Measurements from ENCODE around the gene LDLR.

LDLR gene

GRCh38 chr19:11165486-11166030, 76.3 kb downstream of the LDLR start:
- Histone ChIP-seq H3K4me3 (ENCODE audit: insufficient read depth, low read length, poor library complexity, severe bottlenecking) (no peak overlapping the region), H2AFZ (ENCODE audit: low read depth, low read length, severe bottlenecking) (no peak overlapping the region), H3K9me3 (ENCODE audit: insufficient read depth, low read length) (no peaks in the 10 kb centered on the region), H3K36me3 (ENCODE audit: low read length) (no peaks in the 10 kb centered on the region), H3K79me2 (ENCODE audit: insufficient read depth, low read length) (no peaks in the 10 kb centered on the region), H3K9ac (ENCODE audit: low read length) (no peak overlapping the region), H3F3A (ENCODE audit: insufficient read depth) (no peaks in the 10 kb centered on the region), H3K27ac (ENCODE audit: low read depth, low read length) (no peak overlapping the region), H3K9me2 (replicated peaks; ENCODE audit: insufficient read depth, low read length) (no peaks in the 10 kb centered on the region), H4K20me1 (ENCODE audit: low read depth, low read length) (no peaks in the 10 kb centered on the region), H3K4me2 (ENCODE audit: low read depth, low read length, poor library complexity, severe bottlenecking) (no peak overlapping the region), H3K27me3 (ENCODE audit: low read length) (no peaks in the 10 kb centered on the region)
- TF ChIP-seq CTCF (IDR thresholded peaks at IDR 0.05; ENCODE audit: insufficient read depth, low read length, poor library complexity, severe bottlenecking) (no peak), EZH2phosphoT487 (conservative IDR thresholded peaks at IDR 0.05; ENCODE audit: low read length) (no peak)

GRCh38 chr19:11166281-11167142, 77.2 kb downstream of the LDLR start:
- no peaks in the 10 kb centered on the region for H3K79me2 ChIP-seq (ENCODE audit: insufficient read depth, low read length)
- H3K27ac ChIP-seq (ENCODE audit: low read depth, low read length) = no peak overlapping the region
- H3K4me2 ChIP-seq (ENCODE audit: low read depth, low read length, poor library complexity, severe bottlenecking) = no peak overlapping the region
- no peak overlapping the region for H3K4me3 ChIP-seq (ENCODE audit: insufficient read depth, low read length, poor library complexity, severe bottlenecking)
- no peaks in the 10 kb centered on the region for H4K20me1 ChIP-seq (ENCODE audit: low read depth, low read length)
- TF ChIP-seq CTCF (IDR thresholded peaks at IDR 0.05; ENCODE audit: insufficient read depth, low read length, poor library complexity, severe bottlenecking) = no peak
- H3F3A ChIP-seq (ENCODE audit: insufficient read depth) = no peaks in the 10 kb centered on the region
- H2AFZ ChIP-seq (ENCODE audit: low read depth, low read length, severe bottlenecking) = no peak overlapping the region
- H3K9ac ChIP-seq (ENCODE audit: low read length) = no peak overlapping the region
- H3K9me2 ChIP-seq (replicated peaks; ENCODE audit: insufficient read depth, low read length) = no peaks in the 10 kb centered on the region
- no peaks in the 10 kb centered on the region for H3K36me3 ChIP-seq (ENCODE audit: low read length)
- H3K9me3 ChIP-seq (ENCODE audit: insufficient read depth, low read length) = no peaks in the 10 kb centered on the region
- no peaks in the 10 kb centered on the region for H3K27me3 ChIP-seq (ENCODE audit: low read length)

- Histone ChIP-seq H3K9ac (ENCODE audit: low read length) (no peak overlapping the region), H3K79me2 (ENCODE audit: insufficient read depth, low read length) (no peaks in the 10 kb centered on the region), H3K36me3 (ENCODE audit: low read length) (no peaks in the 10 kb centered on the region), H3K27me3 (ENCODE audit: low read length) (no peaks in the 10 kb centered on the region), H2AFZ (ENCODE audit: low read depth, low read length, severe bottlenecking) (no peak overlapping the region), H3F3A (ENCODE audit: insufficient read depth) (no peaks in the 10 kb centered on the region), H4K20me1 (ENCODE audit: low read depth, low read length) (no peaks in the 10 kb centered on the region), H3K4me2 (ENCODE audit: low read depth, low read length, poor library complexity, severe bottlenecking) (no peak overlapping the region), H3K9me2 (replicated peaks; ENCODE audit: insufficient read depth, low read length) (no peaks in the 10 kb centered on the region), H3K27ac (ENCODE audit: low read depth, low read length) (no peak overlapping the region), H3K9me3 (ENCODE audit: insufficient read depth, low read length) (no peaks in the 10 kb centered on the region), H3K4me3 (ENCODE audit: insufficient read depth, low read length, poor library complexity, severe bottlenecking) (no peak overlapping the region)
- TF ChIP-seq CTCF (IDR thresholded peaks at IDR 0.05; ENCODE audit: insufficient read depth, low read length, poor library complexity, severe bottlenecking) (no peak), EZH2phosphoT487 (conservative IDR thresholded peaks at IDR 0.05; ENCODE audit: low read length) (no peak)
Observed at GRCh38 chr19:11168568-11168967, 79.3 kb downstream of the LDLR start.

Measured in SU-DHL-6 (cell line).